HEK293T (cell line): ENCODE data around the gene GAK.

Experiments
- CTCF ChIA-PET: fragments of 350-600 bp; formaldehyde crosslinking; extraction: SDS; loops from one replicate; lab custom pipeline; 2021; ENCODE audit warnings: antibody characterized with exemption, inconsistent platforms; lab: Yijun Ruan, JAX
- POLR2A ChIA-PET: fragments of 350-600 bp; formaldehyde crosslinking; extraction: SDS; loops from one replicate; lab custom pipeline; 2020; ENCODE audit warnings: antibody characterized with exemption, inconsistent platforms; lab: Yijun Ruan, JAX
- DNase-seq: peaks from one replicate; pipeline ENCODE4 v3.0.0; 2012; ENCODE audit warnings: mixed read lengths; ENCODE audit errors: extremely low spot score
- ARNT ChIP-seq: fragments of 450-650 bp; IDR thresholded peaks from 2 replicates; pipeline ENCODE4 v1.6.1; 2017; ENCODE audit warnings: mild to moderate bottlenecking
- BHLHE40 ChIP-seq: fragments of 450-650 bp; IDR thresholded peaks from 2 replicates; pipeline ENCODE4 v1.6.1; 2016; ENCODE audit warnings: mild to moderate bottlenecking, moderate library complexity, borderline replicate concordance
- CTBP1 ChIP-seq: fragments of 450-650 bp; IDR thresholded peaks from 2 replicates; pipeline ENCODE4 v1.6.1; 2016; ENCODE audit warnings: borderline replicate concordance
- ELF4 ChIP-seq: fragments of 450-650 bp; IDR thresholded peaks from 2 replicates; pipeline ENCODE4 v1.6.1; 2017; ENCODE audit warnings: antibody characterized with exemption
- FOXA1 ChIP-seq: fragments of 450-650 bp; IDR thresholded peaks from 2 replicates; pipeline ENCODE4 v1.6.1; 2016; ENCODE audit warnings: mild to moderate bottlenecking
- FOXK2 ChIP-seq: fragments of 450-650 bp; IDR thresholded peaks from 2 replicates; pipeline ENCODE4 v1.6.1; 2016; ENCODE audit warnings: mild to moderate bottlenecking
- FOXM1 ChIP-seq: fragments of 450-650 bp; IDR thresholded peaks from 2 replicates; pipeline ENCODE4 v1.6.1; 2017; ENCODE audit warnings: mild to moderate bottlenecking, borderline replicate concordance
- HDGF ChIP-seq: fragments of 450-650 bp; IDR thresholded peaks from 2 replicates; pipeline ENCODE4 v1.6.1; 2017; ENCODE audit warnings: antibody characterized with exemption, borderline replicate concordance
- L3MBTL2 ChIP-seq: fragments of 450-650 bp; conservative IDR thresholded peaks from 2 replicates; pipeline ENCODE4 v1.6.1; 2016; ENCODE audit warnings: mild to moderate bottlenecking
- LEF1 ChIP-seq: fragments of 450-650 bp; IDR thresholded peaks from 2 replicates; pipeline ENCODE4 v1.6.1; 2017; ENCODE audit warnings: mild to moderate bottlenecking, borderline replicate concordance
- NFRKB ChIP-seq: fragments of 450-650 bp; IDR thresholded peaks from 2 replicates; pipeline ENCODE4 v1.6.1; 2016; ENCODE audit warnings: mild to moderate bottlenecking, moderate library complexity
- PKNOX1 ChIP-seq: fragments of 450-650 bp; IDR thresholded peaks from 2 replicates; pipeline ENCODE4 v1.6.1; 2016
- SP1 ChIP-seq: fragments of 450-650 bp; IDR thresholded peaks from 2 replicates; pipeline ENCODE4 v1.6.1; 2017
- SUZ12 ChIP-seq: fragments of 450-650 bp; IDR thresholded peaks from 2 replicates; pipeline ENCODE4 v1.6.1; 2016; ENCODE audit warnings: mild to moderate bottlenecking
- TARDBP ChIP-seq: fragments of 450-650 bp; IDR thresholded peaks from 2 replicates; pipeline ENCODE4 v1.6.1; 2016
- ZNF384 ChIP-seq: fragments of 450-650 bp; IDR thresholded peaks from 2 replicates; pipeline ENCODE4 v1.6.1; 2016

The GAK gene

GRCh38 chr4:956531-957230 is 24.6 kb upstream of the GAK start:
- ChIA-PET POLR2A (no interaction called here), CTCF (no interaction called here)
- TF ChIP-seq HDGF = no peak
- no peak for TF ChIP-seq PKNOX1
- no peak for TF ChIP-seq NFRKB
- no peak for TF ChIP-seq L3MBTL2
- TF ChIP-seq FOXM1 = no peak
- TF ChIP-seq ZNF384 = no peak
- no peak for TF ChIP-seq LEF1
- DNase-seq = no peak

DNA sequence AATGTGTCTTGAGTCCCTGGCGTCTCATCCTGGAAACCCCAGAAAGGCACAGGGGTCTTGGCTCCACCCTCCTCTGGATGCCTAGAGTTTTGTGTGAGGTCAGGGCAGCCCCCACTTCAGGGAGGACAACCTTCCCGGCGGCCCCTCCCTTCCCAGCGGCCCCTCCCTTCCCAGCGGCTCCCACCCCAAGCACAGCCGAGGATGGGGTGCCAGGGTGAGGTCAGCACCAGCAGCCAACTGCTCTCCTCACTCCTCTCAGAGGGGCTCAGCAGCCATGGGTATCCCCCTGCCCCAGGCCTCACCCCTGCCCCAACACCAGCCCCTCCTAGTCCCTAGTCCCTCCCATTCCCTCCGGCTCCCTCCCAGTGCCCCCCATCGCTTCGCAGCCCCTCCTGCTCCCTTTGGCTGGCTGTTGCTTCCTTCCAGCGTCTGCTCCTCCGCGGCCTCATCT is 23.8 kb upstream of the GAK start:
- TF ChIP-seq FOXK2 (no peak), ZNF384 (no peak), HDGF (no peak), SUZ12 (no peak), SP1 (no peak), BHLHE40 (no peak), FOXM1 (no peak), TARDBP (no peak), FOXA1 (no peak), NFRKB (no peak), PKNOX1 (no peak), ELF4 (no peak), L3MBTL2 (no peak), ARNT (no peak), CTBP1 (no peak), LEF1 (no peak)
- ChIA-PET CTCF (no interaction called here), POLR2A (no interaction called here)
- no peak for DNase-seq

DNA sequence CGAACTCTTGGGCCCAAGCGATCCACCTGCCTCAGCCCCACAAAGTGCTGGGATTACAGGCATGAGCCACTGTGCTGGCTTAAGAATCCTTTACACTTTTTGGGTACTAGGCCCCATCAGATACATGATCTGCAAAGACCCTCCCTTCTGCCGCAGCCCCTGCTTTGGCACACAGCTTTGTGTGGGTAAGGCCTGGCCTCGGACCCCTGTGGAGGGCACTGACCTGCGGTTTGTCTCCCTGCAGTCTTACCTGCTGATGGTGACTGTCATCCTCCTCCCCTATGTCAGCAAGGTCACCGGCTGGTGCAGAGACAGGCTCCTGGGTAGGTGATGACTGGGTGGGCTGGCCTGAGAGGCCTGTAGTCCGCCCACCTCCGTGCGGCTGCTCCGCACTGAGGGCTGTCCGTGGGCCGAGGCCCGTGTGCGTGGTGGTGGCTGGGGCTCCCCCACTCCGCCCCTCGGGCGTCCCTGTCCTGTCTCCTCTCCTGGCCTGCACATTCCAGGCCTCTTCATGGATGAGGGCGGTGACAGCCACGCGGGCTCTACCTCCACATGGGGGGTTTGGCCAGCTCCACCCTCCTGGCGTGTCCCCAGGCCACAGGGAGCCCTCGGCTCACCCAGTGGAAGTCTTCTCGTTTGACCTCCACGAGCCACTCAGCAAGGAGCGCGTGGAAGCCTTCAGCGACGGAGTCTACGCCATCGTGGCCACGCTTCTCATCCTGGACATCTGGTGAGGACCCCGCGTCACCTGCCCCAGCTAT is 23.2 kb upstream of the GAK start:
- TF ChIP-seq PKNOX1 = no peak
- no peak for TF ChIP-seq LEF1
- TF ChIP-seq CTBP1 = no peak
- TF ChIP-seq TARDBP = no peak
- no peak for TF ChIP-seq ARNT
- no peak for TF ChIP-seq L3MBTL2
- TF ChIP-seq ELF4 = no peak
- no peak for DNase-seq
- CTCF ChIA-PET = no interaction called here
- POLR2A ChIA-PET = no interaction called here

DNA sequence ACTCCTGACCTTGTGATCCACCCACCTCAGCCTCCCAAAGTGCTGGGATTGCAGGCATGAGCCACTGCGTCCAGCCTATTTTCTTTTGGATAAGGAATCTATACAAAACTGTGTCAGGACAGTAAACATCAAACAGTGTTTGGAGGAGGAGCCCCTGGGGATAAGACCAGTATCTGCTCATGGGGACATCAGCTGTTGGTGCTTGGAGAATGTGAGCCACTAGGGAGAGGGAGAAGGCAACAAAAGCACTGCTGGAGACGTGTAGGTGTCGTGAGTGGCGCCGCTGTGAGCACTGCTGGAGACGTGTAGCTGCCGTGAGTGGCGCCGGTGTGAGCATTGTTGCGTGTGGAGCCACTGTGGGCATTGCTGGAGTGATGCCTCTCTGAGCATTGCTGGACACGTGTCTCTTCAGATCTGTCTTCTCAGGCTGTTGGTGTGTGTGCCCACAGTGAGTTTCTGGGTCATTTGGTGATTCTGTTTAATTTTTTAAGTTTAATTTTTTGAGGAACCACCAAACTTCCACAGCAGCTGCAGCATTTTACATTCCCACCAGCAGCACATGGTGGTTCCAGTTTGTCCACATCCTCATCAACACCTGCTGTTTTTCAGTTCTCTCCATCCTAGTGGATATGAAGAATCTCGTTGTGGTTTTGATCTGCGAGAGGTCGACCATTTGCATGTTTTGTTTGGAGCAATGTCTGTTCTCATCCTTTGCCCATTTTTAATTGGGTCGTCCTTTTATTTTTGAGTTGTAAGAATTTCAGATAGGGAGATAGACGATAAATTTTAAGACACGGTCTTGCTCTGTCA is 22.3 kb upstream of the GAK start:
- CTCF ChIA-PET = no interaction called here
- DNase-seq = no peak
- POLR2A ChIA-PET = no interaction called here
- no peak for TF ChIP-seq NFRKB
- TF ChIP-seq ELF4 = no peak

DNA sequence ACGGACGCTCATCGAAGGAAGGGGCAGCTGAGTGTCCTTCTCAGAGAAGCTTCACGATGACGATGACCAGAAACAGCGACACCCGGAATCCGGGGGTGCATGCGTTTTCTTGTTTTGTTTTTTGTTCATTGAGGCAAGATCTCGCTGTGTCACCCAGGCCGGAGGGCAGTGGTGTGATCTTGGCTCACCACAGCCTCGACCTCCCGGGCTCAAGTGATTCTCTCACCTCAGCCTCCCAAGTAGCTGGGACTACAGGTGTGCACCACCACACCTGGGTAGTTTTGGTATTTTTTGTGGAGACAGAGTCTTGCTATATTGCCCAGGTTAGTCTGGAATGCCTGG is 21.4 kb upstream of the GAK start:
- ChIA-PET CTCF (no interaction called here), POLR2A (no interaction called here)
- no peak for DNase-seq
- TF ChIP-seq NFRKB (no peak), SP1 (no peak), FOXA1 (no peak), FOXK2 (no peak), CTBP1 (no peak)

GRCh38 chr4:952881-953573 is 20.9 kb upstream of the GAK start:
- TF ChIP-seq PKNOX1 (no peak), TARDBP (no peak), L3MBTL2 (no peak), CTBP1 (no peak), BHLHE40 (no peak), NFRKB (no peak), SP1 (no peak), FOXM1 (no peak), SUZ12 (no peak), ARNT (no peak), ZNF384 (no peak)
- CTCF ChIA-PET = no interaction called here
- no peak for DNase-seq
- POLR2A ChIA-PET = no interaction called here
